Tibial artery (tissue), 4 donors: ENCODE measurements around the gene CAMTA1.

ENCODE experiments used
- DNase-seq, 2 donors: peaks; one replicate each; pipeline ENCODE4 v3.0.0-alpha.2; 2019
- H3K27ac ChIP-seq, 2 donors: fragments of 200-600 bp; sonication (generic) in 1 of 2; 1 replicate in 1 of 2; 2 replicates in 1 of 2; pipeline ENCODE4 v1.5.1; 2018 to 2019; ENCODE audit warnings: mild to moderate bottlenecking in 1 of 2
- H3K27me3 ChIP-seq, 2 donors: fragments of 200-600 bp; sonication (generic) in 1 of 2; one replicate each; pipeline versions ENCODE4 v1.5.1 to v1.6.0; 2016 to 2019
- H3K36me3 ChIP-seq, 3 donors: fragments of 200-600 bp; sonication (generic) in 2 of 3; one replicate each; pipeline ENCODE4 v1.5.1; 2016 to 2019; ENCODE audit warnings: mild to moderate bottlenecking in 2 of 3
- H3K4me1 ChIP-seq, 4 donors: fragments of 200-600 bp; sonication (generic) in 2 of 4; 1 replicate in 3 of 4; 2 replicates in 1 of 4; pipeline ENCODE4 v1.5.1; 2016 to 2019
- H3K4me3 ChIP-seq, 2 donors: fragments of 200-600 bp; sonication (generic) in 1 of 2; 1 replicate in 1 of 2; 2 replicates in 1 of 2; pipeline ENCODE4 v1.5.1; 2018 to 2019; ENCODE audit warnings: mild to moderate bottlenecking in 2 of 2
- H3K9me3 ChIP-seq, 3 donors: fragments of 200-600 bp; sonication (generic) in 1 of 3; one replicate each; pipeline ENCODE4 v1.5.1; 2016 to 2019
- CTCF ChIP-seq, 2 experiments: fragments of 200-600 bp in 1 of 2; fragments of 450-650 bp in 1 of 2; IDR thresholded peaks; one replicate each; pipeline ENCODE4 v1.5.1; 2017 to 2019; ENCODE audit warnings: antibody characterized with exemption in 2 of 2, mild to moderate bottlenecking in 1 of 2, moderate library complexity in 1 of 2
- intact Hi-C: fragments of 100-400 bp; cut with DNase I; formaldehyde crosslinking; loops from one replicate; pipeline ENCODE4 v1.15.0; 2023; ENCODE audit warnings: low total_unique reads

Gene CAMTA1

GRCh38 chr1:7042322-7043190 lies 257.3 kb downstream of the CAMTA1 start:
- no peak overlapping the region for H3K27ac ChIP-seq
- H3K27me3 ChIP-seq: peaks cover 0 to 47% of the 10 kb centered on the region in 2 donors
- intact Hi-C loops: loop anchor here (5.0 kb wide), 1 partner anchor 600 kb away; no protein-coding TSS in a partner anchor
- H3K36me3 ChIP-seq: no peaks in the 10 kb centered on the region
- no peak for DNase-seq
- H3K4me3 ChIP-seq: no peak overlapping the region
- peak; percentile 38 to 41 for TF ChIP-seq CTCF (IDR thresholded peaks at IDR 0.05)
- H3K4me1 ChIP-seq: no peaks in the 10 kb centered on the region
- peaks cover 0 to 13% (median 0%) of the 10 kb centered on the region in 3 donors for H3K9me3 ChIP-seq

- no peak overlapping the region for H3K27ac ChIP-seq
- intact Hi-C loops: loop anchor here (5.0 kb wide), 1 partner anchor 599 kb away; no protein-coding TSS in a partner anchor
- DNase-seq: no peak
- H3K4me1 ChIP-seq: no peaks in the 10 kb centered on the region
- H3K36me3 ChIP-seq: no peaks in the 10 kb centered on the region
- H3K4me3 ChIP-seq: no peak overlapping the region
- TF ChIP-seq CTCF (IDR thresholded peaks at IDR 0.05): no peak
- H3K27me3 ChIP-seq: peaks cover 0 to 49% of the 10 kb centered on the region in 2 donors
- peaks cover 0 to 14% (median 0%) of the 10 kb centered on the region in 3 donors for H3K9me3 ChIP-seq
Observed at GRCh38 chr1:7043191-7043549, 257.9 kb downstream of the CAMTA1 start.

- intact Hi-C loops: loop anchor here (5.0 kb wide), 1 partner anchor 598 kb away; no protein-coding TSS in a partner anchor
- Histone ChIP-seq H3K27ac (no peak overlapping the region), H3K27me3 (peaks cover 0 to 53% of the 10 kb centered on the region in 2 donors), H3K36me3 (no peaks in the 10 kb centered on the region), H3K4me3 (no peak overlapping the region), H3K4me1 (no peaks in the 10 kb centered on the region), H3K9me3 (peaks cover 0 to 14% (median 0%) of the 10 kb centered on the region in 3 donors)
- TF ChIP-seq CTCF (IDR thresholded peaks at IDR 0.05): no peak
- no peak for DNase-seq
Observed at GRCh38 chr1:7043719-7044535, 258.7 kb downstream of the CAMTA1 start.

GRCh38 chr1:7045897-7046296 lies 260.6 kb downstream of the CAMTA1 start:
- Histone ChIP-seq H3K27ac (no peak overlapping the region), H3K36me3 (no peaks in the 10 kb centered on the region), H3K27me3 (peaks cover 0 to 55% of the 10 kb centered on the region in 2 donors), H3K4me1 (no peaks in the 10 kb centered on the region), H3K4me3 (no peak overlapping the region), H3K9me3 (peaks cover 0 to 14% (median 0%) of the 10 kb centered on the region in 3 donors)
- intact Hi-C loops: no loop called here
- no peak for TF ChIP-seq CTCF (IDR thresholded peaks at IDR 0.05)
- no peak for DNase-seq

GRCh38 chr1:7046314-7046713 lies 261.1 kb downstream of the CAMTA1 start:
- no peaks in the 10 kb centered on the region for H3K36me3 ChIP-seq
- intact Hi-C loops: no loop called here
- DNase-seq: no peak

More at GRCh38 chr1:7046314-7046713, 261.1 kb downstream of the CAMTA1 start:
- Histone ChIP-seq H3K4me1 (no peaks in the 10 kb centered on the region), H3K4me3 (no peak overlapping the region), H3K27me3 (peaks cover 0 to 59% of the 10 kb centered on the region in 2 donors), H3K9me3 (peaks cover 0 to 14% (median 0%) of the 10 kb centered on the region in 3 donors), H3K27ac (no peak overlapping the region)
- TF ChIP-seq CTCF (IDR thresholded peaks at IDR 0.05): no peak
